NCI-H82 treated with DMSO at 0.1 percent for 48 hours (cell line): Measurements from ENCODE around the gene HOXD11.
A peak's percentile ranks its signal among the peaks of the same experiment; 100 is the strongest.

ENCODE experiments used
- DNase-seq: peaks from one replicate; lab custom pipeline; 2025; ENCODE audit not compliant: unreplicated experiment; lab: John Stamatoyannopoulos, UW

Gene HOXD11

GRCh38 chr2:176120364-176121189 lies 13.5 kb downstream of the HOXD11 start:
- no peak for DNase-seq

GRCh38 chr2:176121190-176122051 lies 14.3 kb downstream of the HOXD11 start:
- DNase-seq, result no peak

GRCh38 chr2:176122052-176122682 lies 15.1 kb downstream of the HOXD11 start:
- no peak for DNase-seq

GRCh38 chr2:176122683-176123410 lies 15.8 kb downstream of the HOXD11 start, which contains the start of gene HOXD9:
Gene HOXD9, plus strand, starts transcription at chr2:176122719. Its CDS starts 50 bp downstream, at chr2:176122769.
- DNase-seq, result no peak

GRCh38 chr2:176123411-176124109 lies 16.5 kb downstream of the HOXD11 start:
- no peak for DNase-seq

GRCh38 chr2:176124110-176124946 lies 17.2 kb downstream of the HOXD11 start:
- no peak for DNase-seq

GRCh38 chr2:176124947-176125771 lies 18.1 kb downstream of the HOXD11 start:
- DNase-seq, result no peak

GRCh38 chr2:176125772-176126054 lies 18.6 kb downstream of the HOXD11 start:
- no peak for DNase-seq

- peak; percentile 23 for DNase-seq
Observed at GRCh38 chr2:176126929-176127773, 20.1 kb downstream of the HOXD11 start.

- DNase-seq, result no peak
Observed at GRCh38 chr2:176127774-176128072, 20.6 kb downstream of the HOXD11 start.

- no peak for DNase-seq
Observed at GRCh38 chr2:176128172-176128981, 21.3 kb downstream of the HOXD11 start.

GRCh38 chr2:176128982-176129796 lies 22.1 kb downstream of the HOXD11 start, which contains the start of gene HOXD8:
Gene HOXD8, plus strand, starts transcription at chr2:176129705. Its CDS starts 662 bp downstream, at chr2:176130367.
- DNase-seq, result peak; percentile 35

GRCh38 chr2:176129813-176130146 lies 22.7 kb downstream of the HOXD11 start:
- no peak for DNase-seq

- DNase-seq, result no peak
Observed at GRCh38 chr2:176130147-176130956, 23.3 kb downstream of the HOXD11 start.
